OCI-LY3 (cell line): ENCODE measurements around the gene CD79A.

Source experiments
- CTCF ChIP-seq: fragments of 200-600, 300-600 bp; sonication (generic); IDR thresholded peaks from 2 replicates; pipeline ENCODE4 v1.5.1; 2014; ENCODE audit warnings: antibody characterized with exemption, low read length, low read depth
- EZH2phosphoT487 ChIP-seq: fragments of 200-600 bp; shearing (Covaris generic); IDR thresholded peaks from 2 replicates; pipeline ENCODE4 v1.6.1; 2018; ENCODE audit warnings: antibody characterized with exemption, mixed run types, low read depth

GRCh38 chr19:41837981-41838708 lies 38.9 kb upstream of the CD79A start:
- no peak for TF ChIP-seq CTCF
- TF ChIP-seq EZH2phosphoT487: no peak
